NCI-H1417 treated with DMSO at 0.1 percent for 48 hours (cell line): ENCODE results near the gene NPC1L1.

ENCODE experiments used
- DNase-seq: peaks from one replicate; lab custom pipeline; 2025; lab: John Stamatoyannopoulos, UW

Gene NPC1L1

GRCh38 chr7:44537442-44537841, 3.7 kb downstream of the NPC1L1 start:
- DNase-seq = no peak

GRCh38 chr7:44536090-44536489, 5.0 kb downstream of the NPC1L1 start:
- DNase-seq = no peak

- no peak for DNase-seq
These were observed 5.6 kb downstream of the NPC1L1 start for GRCh38 chr7:44535348-44536064.

- DNase-seq = no peak
These were observed 6.6 kb downstream of the NPC1L1 start for GRCh38 chr7:44534501-44534900.

GRCh38 chr7:44534087-44534486, 7.0 kb downstream of the NPC1L1 start:
- no peak for DNase-seq

GRCh38 chr7:44533301-44534055, 7.7 kb downstream of the NPC1L1 start:
- DNase-seq = no peak

- no peak for DNase-seq
These were observed 9.4 kb downstream of the NPC1L1 start for GRCh38 chr7:44531421-44532380.

- DNase-seq = no peak
These were observed 10.1 kb downstream of the NPC1L1 start for GRCh38 chr7:44530990-44531389.

- DNase-seq = no peak
These were observed 16.2 kb downstream of the NPC1L1 start for GRCh38 chr7:44524811-44525388.

GRCh38 chr7:44522315-44522714, 18.8 kb downstream of the NPC1L1 start:
- no peak for DNase-seq

- no peak for DNase-seq
These were observed 19.6 kb downstream of the NPC1L1 start for GRCh38 chr7:44521347-44522095.

GRCh38 chr7:44520574-44520973, 20.6 kb downstream of the NPC1L1 start:
- no peak for DNase-seq

- no peak for DNase-seq
These were observed 21.6 kb downstream of the NPC1L1 start for GRCh38 chr7:44519546-44519945.

- no peak for DNase-seq
These were observed 22.4 kb downstream of the NPC1L1 start for GRCh38 chr7:44518761-44519160.

GRCh38 chr7:44517175-44517574, 24.0 kb downstream of the NPC1L1 start:
- DNase-seq = no peak

- no peak for DNase-seq
These were observed 25.4 kb downstream of the NPC1L1 start for GRCh38 chr7:44515590-44516268.

- DNase-seq = no peak
These were observed 28.4 kb downstream of the NPC1L1 start for GRCh38 chr7:44512736-44513135.

- no peak for DNase-seq
These were observed 29.2 kb downstream of the NPC1L1 start for GRCh38 chr7:44511863-44512468.

GRCh38 chr7:44511236-44511635, 29.9 kb downstream of the NPC1L1 start:
- DNase-seq = no peak

GRCh38 chr7:44508328-44509030, 32.7 kb downstream of the NPC1L1 start:
- DNase-seq = no peak
